Mesothelial cell of epicardium (in vitro differentiated cells): Measurements from ENCODE around the gene ELN. TPM values are rescaled to one million over a fixed set of nuclear protein-coding genes. Genes with fewer than 3 reads are reported as not detected.
A peak's percentile ranks its signal among the peaks of the same experiment; 100 is the strongest.

Experiments
- DNase-seq, 2 experiments: peaks; one replicate each; pipeline ENCODE4 v3.0.0; 2021; ENCODE audit warnings: low spot score in 2 of 2; ENCODE audit not compliant: unreplicated experiment in 2 of 2
- H3K27ac Mint-ChIP-seq: 2 replicates; pipeline ENCODE4 v1.8.0; 2021; ENCODE audit warnings: mixed read lengths
- H3K27me3 Mint-ChIP-seq: 2 replicates; pipeline ENCODE4 v1.8.0; 2021; ENCODE audit warnings: low read depth, mixed read lengths
- H3K36me3 Mint-ChIP-seq: 2 replicates; pipeline ENCODE4 v1.8.0; 2021; ENCODE audit warnings: mixed read lengths
- H3K4me1 Mint-ChIP-seq: 2 replicates; pipeline ENCODE4 v1.8.0; 2021; ENCODE audit warnings: mixed read lengths
- H3K4me3 Mint-ChIP-seq: 2 replicates; pipeline ENCODE4 v1.8.0; 2021; ENCODE audit warnings: mild to moderate bottlenecking, moderate library complexity, mixed read lengths
- H3K9me3 Mint-ChIP-seq: 2 replicates; pipeline ENCODE4 v1.8.0; 2021; ENCODE audit warnings: mixed read lengths
- total RNA-seq: library from RNA; stranded (reverse); gene quantifications from 3 replicates; pipeline ENCODE4 v1.2.1, GENCODE V29; 2021
- TF ChIP-seq, protein P1 (sequence below): fragments of 200-600 bp; sonication (generic); IDR thresholded peaks from one replicate; pipeline ENCODE4 v1.5.0; 2021; ENCODE audit warnings: antibody characterized with exemption; ENCODE audit not compliant: unreplicated experiment

The ELN gene
- total RNA-seq, 1 donor from 2014 or later: 32.9 TPM

DNA sequence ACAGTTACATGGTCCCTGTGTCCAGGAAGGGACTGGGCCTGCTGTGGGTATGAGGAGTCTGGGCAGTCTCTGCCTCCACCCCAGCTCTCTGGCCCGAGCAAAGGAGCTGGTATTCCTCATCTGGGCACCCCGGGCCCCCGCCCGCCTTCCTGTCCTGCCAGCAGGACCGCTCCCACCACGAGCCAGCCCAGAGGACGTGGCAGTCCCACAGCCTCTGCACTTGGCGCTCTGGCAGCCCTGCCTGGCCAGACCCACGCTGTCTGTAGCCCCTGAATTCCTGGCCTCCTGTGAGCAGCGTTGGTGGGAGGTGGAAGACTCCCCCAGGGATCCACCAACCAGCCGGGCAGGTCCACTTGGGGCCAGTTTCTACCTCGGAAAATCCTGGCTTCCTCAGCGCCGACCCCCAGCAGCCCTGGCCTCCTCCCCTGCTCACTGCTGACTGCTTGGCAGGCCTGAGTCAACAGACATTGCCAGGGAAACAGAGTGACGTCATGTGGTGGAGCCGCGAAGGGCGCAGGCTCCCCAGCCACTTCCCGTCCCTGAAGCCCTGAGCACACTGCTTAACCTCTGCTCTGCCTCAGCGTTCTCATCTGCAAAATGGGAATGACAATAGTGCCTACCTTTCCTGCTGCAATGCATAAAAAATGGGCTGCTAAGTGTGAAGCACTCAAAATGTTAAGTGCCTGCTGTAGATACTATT is 34.0 kb downstream of the ELN start:
- Mint-ChIP-seq H3K4me1 (peaks cover 4% of the 10 kb centered on the region), H3K9me3 (no peaks in the 10 kb centered on the region), H3K27me3 (peaks cover 9% of the 10 kb centered on the region), H3K36me3 (no peaks in the 10 kb centered on the region), H3K27ac (peak overlapping the region; percentile 56), H3K4me3 (no peak overlapping the region)
- TF ChIP-seq, protein P1, sequence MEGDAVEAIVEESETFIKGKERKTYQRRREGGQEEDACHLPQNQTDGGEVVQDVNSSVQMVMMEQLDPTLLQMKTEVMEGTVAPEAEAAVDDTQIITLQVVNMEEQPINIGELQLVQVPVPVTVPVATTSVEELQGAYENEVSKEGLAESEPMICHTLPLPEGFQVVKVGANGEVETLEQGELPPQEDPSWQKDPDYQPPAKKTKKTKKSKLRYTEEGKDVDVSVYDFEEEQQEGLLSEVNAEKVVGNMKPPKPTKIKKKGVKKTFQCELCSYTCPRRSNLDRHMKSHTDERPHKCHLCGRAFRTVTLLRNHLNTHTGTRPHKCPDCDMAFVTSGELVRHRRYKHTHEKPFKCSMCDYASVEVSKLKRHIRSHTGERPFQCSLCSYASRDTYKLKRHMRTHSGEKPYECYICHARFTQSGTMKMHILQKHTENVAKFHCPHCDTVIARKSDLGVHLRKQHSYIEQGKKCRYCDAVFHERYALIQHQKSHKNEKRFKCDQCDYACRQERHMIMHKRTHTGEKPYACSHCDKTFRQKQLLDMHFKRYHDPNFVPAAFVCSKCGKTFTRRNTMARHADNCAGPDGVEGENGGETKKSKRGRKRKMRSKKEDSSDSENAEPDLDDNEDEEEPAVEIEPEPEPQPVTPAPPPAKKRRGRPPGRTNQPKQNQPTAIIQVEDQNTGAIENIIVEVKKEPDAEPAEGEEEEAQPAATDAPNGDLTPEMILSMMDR: no peak
- no peak for DNase-seq

DNA sequence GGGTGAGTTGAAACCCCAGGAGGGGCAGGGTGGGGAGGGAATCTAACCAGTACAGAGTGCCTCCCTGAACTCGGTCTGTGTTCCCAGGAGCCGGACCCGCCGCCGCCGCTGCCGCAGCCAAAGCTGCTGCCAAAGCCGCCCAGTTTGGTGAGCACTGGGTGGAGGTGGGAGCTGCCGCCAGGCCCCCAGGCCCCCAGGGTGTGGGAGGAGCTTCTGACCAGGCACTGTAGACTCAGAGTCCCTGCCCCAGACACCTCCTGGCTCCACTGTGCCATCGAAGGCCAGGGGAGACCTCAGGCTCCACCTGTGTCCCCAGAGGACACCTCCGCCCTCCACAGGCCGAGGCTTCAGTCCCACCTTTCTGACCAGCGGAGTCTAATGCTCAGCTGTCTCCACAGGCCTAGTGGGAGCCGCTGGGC is 35.3 kb downstream of the ELN start:
- H3K27me3 Mint-ChIP-seq: peaks cover 1% of the 10 kb centered on the region
- no peaks in the 10 kb centered on the region for H3K9me3 Mint-ChIP-seq
- H3K36me3 Mint-ChIP-seq: no peaks in the 10 kb centered on the region
- H3K4me1 Mint-ChIP-seq: peaks cover 4% of the 10 kb centered on the region
- TF ChIP-seq, protein P1: no peak
- no peak overlapping the region for H3K4me3 Mint-ChIP-seq
- H3K27ac Mint-ChIP-seq: no peak overlapping the region
- DNase-seq: no peak

DNA sequence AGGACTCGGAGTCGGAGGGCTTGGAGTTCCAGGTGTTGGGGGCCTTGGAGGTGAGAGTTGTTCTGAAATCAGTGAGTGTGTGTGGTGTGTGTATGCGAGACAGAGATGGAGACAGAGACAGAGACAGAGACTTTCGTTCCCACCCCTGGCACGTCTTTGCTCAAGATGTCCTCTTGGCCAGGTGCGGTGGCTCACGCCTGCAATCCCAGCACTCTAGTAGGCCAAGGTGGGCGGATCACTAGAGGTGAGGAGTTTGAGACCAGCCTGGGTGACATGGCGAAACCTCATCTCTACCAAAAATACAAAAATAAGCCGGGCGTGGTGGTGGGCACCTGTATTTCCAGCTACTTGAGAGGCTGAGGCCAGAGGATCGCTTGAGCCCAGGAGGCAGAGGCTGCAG is 35.7 kb downstream of the ELN start:
- H3K9me3 Mint-ChIP-seq: no peaks in the 10 kb centered on the region
- no peaks in the 10 kb centered on the region for H3K36me3 Mint-ChIP-seq
- H3K27ac Mint-ChIP-seq: no peak overlapping the region
- no peak overlapping the region for H3K4me3 Mint-ChIP-seq
- H3K4me1 Mint-ChIP-seq: peaks cover 4% of the 10 kb centered on the region
- DNase-seq: no peak
- TF ChIP-seq, protein P1: no peak
- no peaks in the 10 kb centered on the region for H3K27me3 Mint-ChIP-seq

DNA sequence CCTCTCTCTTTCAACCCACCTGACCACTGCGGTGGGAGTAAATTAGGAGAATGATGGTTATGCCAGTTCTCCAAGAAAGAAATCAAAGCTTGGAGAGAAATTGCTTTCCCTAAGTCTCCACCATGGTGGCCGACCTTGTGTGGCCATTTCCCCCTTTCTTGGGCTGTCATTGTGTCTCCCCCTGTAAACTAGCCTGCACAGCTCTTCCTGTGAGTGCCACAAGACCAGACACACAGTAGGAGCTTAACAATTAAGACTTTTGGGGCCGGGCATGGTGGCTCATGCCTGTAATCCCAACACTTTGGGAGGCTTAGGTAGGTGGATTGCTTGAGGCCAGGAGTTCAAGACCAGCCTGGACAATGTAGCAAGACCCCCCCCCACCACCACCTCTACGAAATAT is 36.7 kb downstream of the ELN start:
- TF ChIP-seq, protein P1: no peak
- H3K27ac Mint-ChIP-seq: no peak overlapping the region
- H3K4me1 Mint-ChIP-seq: peaks cover 4% of the 10 kb centered on the region
- H3K9me3 Mint-ChIP-seq: no peaks in the 10 kb centered on the region
- no peaks in the 10 kb centered on the region for H3K36me3 Mint-ChIP-seq
- DNase-seq: no peak
- no peaks in the 10 kb centered on the region for H3K27me3 Mint-ChIP-seq
- H3K4me3 Mint-ChIP-seq: no peak overlapping the region

DNA sequence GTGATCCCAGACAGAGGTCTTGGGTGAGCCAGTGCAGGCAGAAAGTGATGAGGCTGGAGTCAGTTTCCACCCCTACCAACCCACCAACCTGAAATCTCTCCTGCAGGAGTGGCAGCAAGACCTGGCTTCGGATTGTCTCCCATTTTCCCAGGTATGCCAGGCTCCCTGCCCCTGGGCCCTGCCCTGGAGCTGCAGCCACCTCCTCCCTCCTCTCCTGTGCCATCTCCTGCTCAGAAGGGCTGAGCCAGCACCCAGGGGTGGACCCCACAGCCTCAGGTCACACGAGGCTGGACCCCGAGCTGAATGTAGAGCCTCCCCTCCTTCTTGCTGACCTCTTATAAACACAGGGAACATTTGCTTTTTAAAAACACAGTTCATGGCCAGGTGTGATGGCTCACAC is 38.7 kb downstream of the ELN start:
- TF ChIP-seq, protein P1: no peak
- Mint-ChIP-seq H3K27ac (no peak overlapping the region), H3K4me1 (peaks cover 4% of the 10 kb centered on the region), H3K27me3 (no peaks in the 10 kb centered on the region), H3K36me3 (no peaks in the 10 kb centered on the region), H3K9me3 (no peaks in the 10 kb centered on the region), H3K4me3 (no peak overlapping the region)
- no peak for DNase-seq
